Medulla oblongata (tissue), 1 donor: Measurements from ENCODE around the gene FABP3.
A peak's percentile ranks its signal among the peaks of the same experiment; 100 is the strongest.

Experiments
- DNase-seq: peaks from one replicate; pipeline ENCODE4 v3.0.0-alpha.2; 2015; ENCODE audit errors: extremely low spot score

The FABP3 gene

GRCh38 chr1:31373056-31373896 lies at the start of gene FABP3:
FABP3 (minus strand) TSS chr1:31373076; CDS start chr1:31373014, 62 bp downstream.
- DNase-seq = peak; percentile 72

DNA sequence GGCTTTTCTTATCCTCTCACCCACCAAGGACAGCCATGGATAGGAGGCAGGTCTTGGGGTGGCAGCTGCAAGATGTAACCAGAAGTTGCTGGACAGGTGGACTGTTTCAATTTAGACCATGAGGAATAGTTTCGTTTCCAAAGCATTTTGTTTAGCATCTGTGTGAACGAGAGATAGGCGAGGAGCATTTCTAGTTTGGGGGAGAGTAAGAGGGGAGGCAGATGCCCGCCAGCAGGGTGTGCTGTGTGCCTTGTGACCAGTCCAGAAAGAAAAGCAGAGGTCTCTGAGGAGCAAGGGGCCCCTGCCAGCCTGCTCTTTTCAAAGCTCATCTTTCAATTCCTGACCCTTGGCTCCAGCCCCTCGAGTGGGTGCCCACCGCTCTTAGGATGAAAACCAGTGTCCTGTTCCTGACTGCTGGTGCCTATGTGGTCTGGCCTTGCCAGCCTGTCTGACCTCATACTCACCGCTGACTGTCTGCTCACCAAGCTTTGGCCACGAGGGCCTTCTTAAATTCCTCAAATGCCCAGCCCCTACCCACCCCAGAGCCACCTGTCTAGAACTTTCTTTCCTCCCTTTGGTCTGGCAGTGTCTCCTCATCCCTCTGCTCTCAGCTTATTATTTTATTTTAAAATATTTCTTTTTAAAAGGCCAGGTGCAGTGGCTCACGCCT lies 48.6 kb upstream of the FABP3 start:
- DNase-seq = no peak

DNA sequence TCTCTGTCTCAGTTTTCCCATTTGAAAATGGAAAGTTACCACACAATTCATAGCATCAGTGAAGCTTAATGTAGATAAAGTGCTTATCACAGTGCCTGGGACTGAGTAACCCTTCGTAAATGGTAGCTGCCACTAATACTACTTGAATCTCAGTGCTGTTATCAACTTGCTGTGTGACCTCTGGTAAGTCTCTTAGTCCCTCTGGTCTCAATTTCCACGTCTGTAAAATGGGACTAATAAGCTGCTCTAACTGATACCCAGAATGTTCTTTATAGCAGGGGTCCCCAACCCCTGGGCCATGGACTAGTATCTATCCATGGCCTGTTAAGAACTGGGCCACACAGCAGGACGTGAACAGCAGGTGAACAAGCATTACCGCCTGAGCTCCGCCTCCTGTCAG lies 47.8 kb upstream of the FABP3 start:
- no peak for DNase-seq

GRCh38 chr1:31418626-31419323 lies 45.9 kb upstream of the FABP3 start:
- no peak for DNase-seq

- no peak for DNase-seq
These were observed 44.3 kb upstream of the FABP3 start for GRCh38 chr1:31417148-31417547.

GRCh38 chr1:31416101-31416736 lies 43.3 kb upstream of the FABP3 start:
- no peak for DNase-seq

DNA sequence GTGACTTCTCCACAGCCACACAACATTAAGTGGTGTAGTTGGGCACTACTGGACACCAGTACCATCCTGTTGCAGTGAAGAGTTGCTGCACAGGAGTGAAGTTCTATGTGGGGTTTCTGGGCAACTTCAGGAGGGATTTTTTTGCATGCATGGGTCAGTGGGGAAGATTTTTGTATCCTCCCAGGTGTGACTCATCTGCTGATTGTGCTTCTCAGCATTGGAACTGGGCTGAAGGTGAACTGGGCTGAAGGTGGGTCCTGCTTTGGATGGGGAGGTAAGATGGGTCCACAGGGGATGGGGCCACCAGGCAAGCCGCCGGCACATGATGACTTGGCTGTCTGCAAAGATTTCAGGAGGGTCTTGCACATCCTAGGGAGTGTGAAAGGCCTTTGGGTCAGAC lies 42.8 kb upstream of the FABP3 start:
- no peak for DNase-seq

DNA sequence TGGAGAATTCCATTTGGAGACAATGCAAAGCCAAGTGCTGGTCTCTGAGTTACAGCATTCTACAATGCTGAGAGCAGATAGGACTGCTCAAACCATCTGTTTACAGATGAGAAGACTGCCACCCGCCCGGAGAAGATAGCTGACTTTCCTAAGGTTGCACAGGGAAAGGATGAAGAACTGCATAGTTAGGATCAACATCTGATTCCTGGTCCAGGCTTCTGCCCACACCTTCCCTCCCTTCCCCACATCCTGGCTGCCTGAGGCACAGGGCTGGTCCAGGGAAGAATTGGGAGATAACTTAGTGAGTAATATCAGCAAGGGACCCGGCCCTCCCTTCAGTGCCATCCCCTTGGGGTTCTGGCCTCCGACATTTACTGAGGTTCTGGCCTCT lies 42.1 kb upstream of the FABP3 start:
- no peak for DNase-seq

DNA sequence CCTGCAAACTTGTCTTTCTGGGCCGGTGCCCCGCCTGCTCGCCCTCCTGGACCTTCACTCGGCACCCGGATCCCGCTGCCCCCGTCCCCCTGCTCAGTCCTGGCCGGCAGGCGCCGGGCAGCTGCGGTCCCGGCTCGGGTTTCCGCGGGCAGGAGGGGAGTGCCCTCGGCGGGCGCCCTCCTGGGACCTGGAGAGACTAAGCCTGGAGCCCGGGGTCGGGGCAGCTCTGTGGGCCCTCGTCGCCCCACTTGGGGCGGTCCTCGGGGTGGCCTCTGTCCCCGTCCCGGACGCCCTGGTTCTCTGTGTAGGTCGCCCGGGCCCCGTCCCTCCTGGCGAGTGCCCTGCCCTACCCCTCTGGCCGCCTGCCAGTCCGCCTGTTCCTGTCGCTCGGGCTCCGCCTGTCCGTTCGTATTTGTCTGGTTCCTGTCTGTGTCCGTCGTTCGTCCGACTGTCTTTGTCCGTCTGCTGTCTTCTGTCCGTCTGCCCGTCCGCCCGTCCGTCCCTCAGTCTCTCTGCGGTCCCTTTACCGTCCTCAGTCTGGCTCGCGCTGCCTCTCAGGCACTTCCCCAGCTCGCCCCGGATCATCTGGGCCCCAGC lies 40.6 kb upstream of the FABP3 start:
- DNase-seq = no peak

GRCh38 chr1:31412732-31413404 lies 40.0 kb upstream of the FABP3 start, which contains the start of gene SERINC2:
SERINC2 (plus strand) TSS chr1:31413213; CDS start chr1:31413266, 53 bp downstream.
- DNase-seq = no peak

GRCh38 chr1:31412205-31412604 lies 39.3 kb upstream of the FABP3 start:
- DNase-seq = no peak

DNA sequence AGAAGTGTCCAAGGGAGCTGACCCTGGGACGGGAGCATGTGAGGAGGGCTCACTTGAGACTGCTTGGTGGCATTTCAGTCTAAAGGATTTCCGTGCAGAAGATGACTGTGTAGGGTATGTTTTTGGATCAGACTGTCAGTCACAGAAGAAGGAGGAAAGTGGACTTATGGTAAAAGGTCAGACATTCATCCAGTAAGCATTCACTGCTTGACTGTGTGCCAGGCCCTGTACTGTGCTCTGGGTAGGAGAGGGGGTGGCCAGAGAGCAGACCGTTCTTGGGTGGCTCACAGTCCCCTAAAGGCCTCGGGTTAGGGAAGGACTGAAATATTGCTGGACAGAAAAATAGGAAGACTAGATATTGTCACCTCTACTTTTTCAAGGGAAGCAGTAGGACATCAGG lies 38.0 kb upstream of the FABP3 start:
- no peak for DNase-seq

DNA sequence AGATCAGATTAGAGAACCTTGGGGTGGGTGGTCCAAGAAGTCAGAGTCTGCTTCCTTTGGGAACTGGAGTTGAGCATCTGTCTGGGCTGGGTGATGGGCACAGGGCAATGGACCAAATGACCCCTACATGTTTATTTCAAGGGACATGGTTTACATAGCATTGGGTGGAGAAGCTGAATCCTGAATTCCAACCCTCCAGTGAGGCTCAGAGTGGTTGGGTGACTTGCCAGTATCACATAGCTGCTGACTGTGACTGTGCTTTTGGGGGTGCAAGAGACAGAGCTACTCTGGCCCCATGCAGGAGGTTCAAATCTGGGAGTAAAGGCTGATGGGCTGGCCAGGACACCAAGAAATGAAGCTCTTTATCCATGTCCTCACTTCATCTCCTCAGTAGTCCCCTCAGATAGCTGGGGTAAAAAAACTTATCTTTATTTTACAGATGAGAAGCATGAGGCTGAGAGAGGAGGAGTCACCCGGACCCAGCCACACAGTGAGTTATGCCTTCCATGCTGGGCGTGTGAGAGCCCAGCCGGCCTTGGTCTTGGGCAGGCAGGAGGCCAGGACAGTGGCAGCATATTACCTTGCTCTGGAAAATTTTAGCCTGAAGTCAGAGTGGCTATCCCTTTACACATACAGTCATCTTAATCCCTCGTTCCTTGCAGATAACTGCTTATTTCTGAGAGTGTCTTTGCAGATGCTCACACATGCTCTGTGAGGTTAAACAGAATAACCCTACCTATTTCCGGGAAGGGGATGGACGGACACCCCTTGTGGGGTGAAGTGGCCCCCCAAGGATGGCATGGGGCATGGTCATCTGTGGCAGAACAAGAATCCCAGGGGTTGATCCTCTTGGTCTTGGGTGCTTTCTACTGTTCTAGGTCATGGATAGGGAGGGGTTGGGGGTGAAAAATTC lies 37.3 kb upstream of the FABP3 start:
- no peak for DNase-seq

DNA sequence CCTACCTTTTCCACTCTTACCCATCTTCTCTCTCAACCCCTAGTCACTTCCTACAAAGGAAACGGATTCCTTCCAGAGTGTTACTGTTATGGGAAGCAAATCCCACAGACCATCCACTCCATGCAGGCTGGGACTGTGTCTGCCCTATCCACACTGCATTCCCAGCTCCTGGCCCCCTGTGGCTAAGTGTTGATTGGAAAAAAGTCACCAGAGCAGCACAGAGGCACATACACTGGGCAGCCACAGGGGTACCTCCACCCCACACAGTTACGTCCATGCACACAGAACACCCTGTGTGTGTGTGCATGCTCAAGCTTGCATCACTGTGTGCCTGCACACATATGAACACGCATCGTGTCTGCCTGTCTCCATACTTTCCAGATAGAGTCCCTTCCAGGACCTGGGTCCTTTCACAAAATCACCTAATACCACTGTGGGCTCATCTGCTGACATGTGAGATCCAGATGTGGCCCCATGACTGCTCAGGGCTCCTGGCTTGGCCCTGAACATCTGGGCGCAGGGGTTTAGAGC lies 36.0 kb upstream of the FABP3 start:
- DNase-seq = no peak

DNA sequence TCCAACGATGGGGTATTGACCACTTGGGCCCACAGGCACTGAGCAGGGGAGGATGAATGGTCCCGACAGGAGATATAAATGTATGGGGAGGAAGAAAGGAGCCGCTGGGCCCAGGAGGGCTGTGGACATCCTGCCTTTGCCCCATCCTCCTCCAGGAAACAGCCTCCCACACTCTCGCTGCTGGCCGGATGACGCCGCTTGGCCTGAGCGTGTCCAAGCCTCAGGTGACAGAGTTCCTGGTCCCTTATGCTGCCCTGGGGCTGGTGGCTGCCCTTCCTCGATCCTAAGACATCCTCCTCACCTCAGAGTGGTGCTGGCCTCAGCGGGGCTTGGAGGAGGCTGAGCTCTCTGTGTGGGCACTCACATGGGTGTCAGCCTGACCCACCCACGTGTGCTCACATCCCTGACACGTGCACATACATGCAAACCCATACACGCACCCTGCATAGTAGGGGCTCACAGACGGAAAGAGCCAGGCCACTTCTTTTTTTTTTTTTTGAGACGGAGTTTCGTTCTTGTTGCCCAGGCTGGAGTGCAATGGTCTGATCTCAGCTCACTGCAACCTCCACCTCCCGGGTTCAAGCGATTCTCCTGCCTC lies 34.3 kb upstream of the FABP3 start:
- DNase-seq = no peak

DNA sequence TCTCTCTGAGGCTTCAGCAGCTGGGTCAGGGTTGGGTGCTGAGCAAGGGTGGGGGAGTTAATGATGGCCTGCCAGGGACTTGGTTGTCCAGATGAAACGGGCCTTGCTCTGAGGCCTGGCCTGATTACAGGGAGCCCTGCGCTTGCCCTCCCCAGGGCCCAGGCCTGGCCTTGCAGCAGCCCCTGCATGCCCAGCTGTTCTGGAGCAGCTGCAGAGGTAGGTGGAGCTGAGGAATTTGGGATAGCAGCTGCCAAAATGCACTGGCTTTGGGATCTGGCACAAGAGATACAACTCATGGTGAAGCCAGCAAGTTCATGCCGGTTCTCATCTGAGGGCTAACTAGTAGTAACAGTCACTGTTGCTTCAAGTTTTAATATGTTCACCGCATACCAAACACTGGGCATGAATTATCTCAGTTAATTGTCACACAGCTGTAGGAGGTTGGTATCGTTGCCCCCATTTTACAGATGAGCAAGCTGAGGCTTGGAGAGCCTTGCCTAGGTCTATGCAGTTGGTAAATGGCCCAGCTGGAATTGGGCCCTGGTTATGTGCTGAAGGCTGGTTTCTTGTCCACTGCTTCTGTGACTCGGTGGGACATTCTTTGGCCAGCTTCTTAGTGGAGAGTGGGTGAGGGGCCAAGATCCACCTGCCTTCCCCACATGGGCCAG lies 32.8 kb upstream of the FABP3 start:
- DNase-seq = no peak

DNA sequence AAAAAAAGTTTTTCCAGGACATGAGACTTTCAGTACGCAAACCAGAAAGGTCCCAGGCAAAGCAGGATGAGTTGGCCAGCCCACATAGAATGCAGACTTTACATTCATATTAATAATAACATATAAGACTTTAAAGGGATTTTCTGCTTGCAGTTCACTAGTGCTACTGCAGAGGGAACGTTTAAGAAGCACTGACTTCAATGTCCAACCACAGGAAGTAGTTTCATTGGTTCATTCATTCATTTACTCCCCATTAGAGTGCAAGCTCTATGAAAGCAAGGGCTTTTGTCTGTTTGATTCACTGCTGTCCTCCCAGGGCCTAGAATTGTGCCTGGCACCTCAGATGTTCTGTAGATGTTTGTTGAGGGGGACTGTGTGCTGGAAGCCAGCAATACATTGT lies 28.4 kb upstream of the FABP3 start:
- DNase-seq = no peak

DNA sequence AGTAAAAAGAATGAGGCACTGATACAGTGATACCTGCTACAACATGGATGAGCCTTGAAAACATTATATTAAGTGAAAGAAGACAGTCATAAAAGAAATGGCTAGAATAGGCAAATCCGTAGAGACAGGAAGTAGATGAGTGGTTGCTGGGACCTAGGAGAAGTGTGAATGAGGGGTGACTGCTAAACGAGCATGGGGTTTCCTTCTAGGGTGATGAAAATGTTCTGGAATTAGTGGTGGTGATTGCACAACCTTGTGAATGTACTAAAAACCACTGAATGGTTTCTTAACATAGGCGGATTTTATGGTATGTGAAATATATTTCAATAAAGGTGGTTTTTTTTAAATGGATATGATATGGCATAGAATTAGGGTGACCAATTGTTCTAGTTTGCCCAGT lies 27.5 kb upstream of the FABP3 start:
- no peak for DNase-seq

GRCh38 chr1:31399976-31400375 lies 27.1 kb upstream of the FABP3 start:
- DNase-seq = no peak
